HCT116 (cell line): ENCODE measurements around the gene ADAMTS3. TPM values are rescaled to one million over a fixed set of nuclear protein-coding genes. Genes with fewer than 3 reads are reported as not detected.

Experiments used
- ATAC-seq: fragments of 200-7000 bp; cut with Tn5 transposase; 2 replicates; pipeline ENCODE4 v1.9.1; 2020; ENCODE audit warnings: mild to moderate bottlenecking, moderate library complexity
- BruUV-seq: library from RNA; stranded (reverse); fragments of 400-500 nt; replicated peaks from 2 replicates; lab custom pipeline; 2021; lab: Mats Ljungman, UMichigan
- CTCF ChIA-PET: fragments of 300-600 bp; sonication (Branson Sonifier 250); formaldehyde crosslinking; loops from one replicate; lab custom pipeline; 2021; ENCODE audit warnings: antibody characterized with exemption; lab: Charles Lee
- POLR2A ChIA-PET: fragments of 300-600, 350-600 bp; sonication (Branson Sonifier 250); formaldehyde crosslinking; loops from one replicate; lab custom pipeline; 2021; ENCODE audit warnings: antibody characterized with exemption; lab: Charles Lee
- RAD21 ChIA-PET, 2 experiments: fragments of 300-600 bp; sonication (Branson Sonifier 250); formaldehyde crosslinking; loops; one replicate each; lab custom pipeline; 2023; ENCODE audit warnings: low total read pairs in 2 of 2; ENCODE audit not compliant: uncharacterized antibody in 2 of 2, unreplicated experiment in 2 of 2, low non-redundant PET in 1 of 2; lab: Charles Lee
- DNase-seq: peaks from one replicate; pipeline ENCODE4 v3.0.0-alpha.2; 2010; ENCODE audit warnings: low read depth, low spot score
- H2AFZ ChIP-seq: fragments of 200-600 bp; shearing (Covaris generic), sonication (generic); 2 replicates; pipeline ENCODE4 v1.6.1; 2017; ENCODE audit warnings: low read depth, mixed run types, mixed read lengths, antibody characterized with exemption, low read length; ENCODE audit not compliant: poor library complexity, severe bottlenecking
- H3K27ac ChIP-seq: 2 replicates; pipeline ENCODE4 v1.5.1; 2012; ENCODE audit warnings: low read depth, low read length
- H3K27me3 ChIP-seq: fragments of 200-600 bp; sonication (generic); 2 replicates; pipeline ENCODE4 v1.6.1; 2016; ENCODE audit warnings: mixed run types, low read length, mixed read lengths; ENCODE audit not compliant: insufficient read depth
- H3K36me3 ChIP-seq, 2 experiments: fragments of 200-500 bp in 1 of 2; fragments of 200-600 bp in 1 of 2; sonication (Bioruptor generic) in 1 of 2; sonication (generic) in 1 of 2; 2 replicates each; pipeline versions ENCODE4 v1.5.1 to v1.6.1; 2014 to 2016; ENCODE audit warnings: low read length in 2 of 2, inconsistent platforms in 1 of 2, mixed read lengths in 1 of 2, mixed run types in 1 of 2; ENCODE audit not compliant: insufficient read depth in 2 of 2, control insufficient read depth in 1 of 2
- H3K4me1 ChIP-seq, 2 experiments: fragments of 200-600 bp in 1 of 2; sonication (generic) in 1 of 2; 2 replicates each; pipeline versions ENCODE4 v1.5.1 to v1.6.1; 2012 to 2017; ENCODE audit warnings: low read length in 2 of 2, inconsistent platforms in 1 of 2, mild to moderate bottlenecking in 1 of 2, mixed read lengths in 1 of 2, mixed run types in 1 of 2, moderate library complexity in 1 of 2; ENCODE audit not compliant: insufficient read depth in 2 of 2, control insufficient read depth in 1 of 2
- H3K4me2 ChIP-seq: fragments of 200-600 bp; sonication (generic); 2 replicates; pipeline ENCODE4 v1.6.1; 2017; ENCODE audit warnings: mixed run types, low read length, mixed read lengths
- H3K4me3 ChIP-seq, 2 experiments: fragments of 200-600 bp in 1 of 2; sonication (generic) in 1 of 2; replicated peaks in 1 of 2; 2 replicates each; pipeline ENCODE4 v1.5.1; 2011 to 2016; ENCODE audit warnings: low read length in 2 of 2, control low read depth in 1 of 2, low read depth in 1 of 2, mild to moderate bottlenecking in 1 of 2, mixed read lengths in 1 of 2, mixed run types in 1 of 2
- H3K79me2 ChIP-seq: fragments of 200-600 bp; sonication (generic); 2 replicates; pipeline ENCODE4 v1.6.1; 2017; ENCODE audit warnings: mild to moderate bottlenecking, mixed run types, low read length, moderate library complexity, mixed read lengths; ENCODE audit not compliant: insufficient read depth
- H3K9ac ChIP-seq: fragments of 200-600 bp; sonication (generic); 2 replicates; pipeline ENCODE4 v1.6.1; 2016; ENCODE audit warnings: low read length, mixed read lengths
- H3K9me2 ChIP-seq: fragments of 200-600 bp; sonication (generic), shearing (Covaris generic); 2 replicates; pipeline ENCODE4 v1.6.1; 2017; ENCODE audit warnings: mixed run types, mild to moderate bottlenecking, moderate library complexity; ENCODE audit not compliant: insufficient read depth
- H3K9me3 ChIP-seq, 2 experiments: fragments of 200-500 bp in 1 of 2; fragments of 200-600 bp in 1 of 2; sonication (Bioruptor generic) in 1 of 2; sonication (generic) in 1 of 2; 2 replicates each; pipeline ENCODE4 v1.6.1; 2014 to 2017; ENCODE audit warnings: low read length in 2 of 2, mixed read lengths in 2 of 2, inconsistent platforms in 1 of 2, low read depth in 1 of 2, mild to moderate bottlenecking in 1 of 2, mixed run types in 1 of 2, moderate library complexity in 1 of 2; ENCODE audit not compliant: control insufficient read depth in 1 of 2, insufficient read depth in 1 of 2
- H4K20me1 ChIP-seq: fragments of 200-600 bp; sonication (generic), shearing (Covaris generic); 2 replicates; pipeline ENCODE4 v1.6.1; 2017; ENCODE audit warnings: mixed run types, mild to moderate bottlenecking, moderate library complexity; ENCODE audit not compliant: insufficient read depth
- CEBPB ChIP-seq: IDR thresholded peaks from 2 replicates; pipeline ENCODE4 v1.6.1; 2012; ENCODE audit warnings: low read depth
- EZH2 ChIP-seq: fragments of 200-600 bp; sonication (generic); IDR thresholded peaks from 2 replicates; pipeline ENCODE4 v1.6.1; 2017; ENCODE audit warnings: antibody characterized with exemption, mixed run types
- FOSL1 ChIP-seq: IDR thresholded peaks from 2 replicates; pipeline ENCODE4 v1.6.1; 2012; ENCODE audit warnings: low read depth
- JUND ChIP-seq: IDR thresholded peaks from 2 replicates; pipeline ENCODE4 v1.6.1; 2012
- POLR2A ChIP-seq: IDR thresholded peaks from 2 replicates; pipeline ENCODE4 v1.7.0; 2011; ENCODE audit warnings: borderline replicate concordance; ENCODE audit not compliant: insufficient read depth, insufficient read length; ENCODE audit errors: extremely low read depth
- POLR2AphosphoS5 ChIP-seq: IDR thresholded peaks from 2 replicates; pipeline ENCODE4 v1.6.1; 2011; ENCODE audit warnings: mild to moderate bottlenecking, low read depth, low read length, moderate library complexity
- SP1 ChIP-seq: IDR thresholded peaks from 2 replicates; pipeline ENCODE4 v1.6.1; 2012; ENCODE audit warnings: low read depth
- SRF ChIP-seq: IDR thresholded peaks from 2 replicates; pipeline ENCODE4 v1.6.1; 2012; ENCODE audit warnings: low read depth
- TCF7L2 ChIP-seq: IDR thresholded peaks from 2 replicates; pipeline ENCODE4 v1.7.0; 2011; ENCODE audit warnings: borderline replicate concordance, inconsistent platforms; ENCODE audit not compliant: insufficient read depth, insufficient read length; ENCODE audit errors: extremely low read depth
- YY1 ChIP-seq: IDR thresholded peaks from 2 replicates; pipeline ENCODE4 v1.6.1; 2011; ENCODE audit warnings: low read length, low read depth, moderate library complexity, mild to moderate bottlenecking; ENCODE audit not compliant: insufficient replicate concordance; ENCODE audit errors: extremely low read depth
- ZFX ChIP-seq: fragments of 450-650 bp; IDR thresholded peaks from 2 replicates; pipeline ENCODE4 v1.6.1; 2017
- intact Hi-C: fragments of 100-400 bp; cut with micrococcal nuclease; formaldehyde crosslinking; loops from 2 replicates; pipeline ENCODE4 v1.10.0; 2022
- total RNA-seq: library from RNA; stranded (reverse); gene quantifications from one replicate; pipeline ENCODE4 v1.2.1, GENCODE V29; 2021; ENCODE audit not compliant: unreplicated experiment
- TF ChIP-seq, protein P1 (sequence below), 3 experiments: fragments of 200-600 bp in 1 of 3; sonication (generic) in 1 of 3; IDR thresholded peaks in 2 of 3; conservative IDR thresholded peaks in 1 of 3; 2 replicates each; pipeline ENCODE4 v1.5.1; 2012 to 2017; ENCODE audit warnings: low read depth in 2 of 3, low read length in 2 of 3, antibody characterized with exemption in 1 of 3, borderline replicate concordance in 1 of 3, control low read depth in 1 of 3, mild to moderate bottlenecking in 1 of 3, mixed read lengths in 1 of 3, mixed run types in 1 of 3, moderate library complexity in 1 of 3; ENCODE audit not compliant: insufficient read depth in 1 of 3

The ADAMTS3 gene
- total RNA-seq, 1 experiment from 2014 or later, result not detected

DNA sequence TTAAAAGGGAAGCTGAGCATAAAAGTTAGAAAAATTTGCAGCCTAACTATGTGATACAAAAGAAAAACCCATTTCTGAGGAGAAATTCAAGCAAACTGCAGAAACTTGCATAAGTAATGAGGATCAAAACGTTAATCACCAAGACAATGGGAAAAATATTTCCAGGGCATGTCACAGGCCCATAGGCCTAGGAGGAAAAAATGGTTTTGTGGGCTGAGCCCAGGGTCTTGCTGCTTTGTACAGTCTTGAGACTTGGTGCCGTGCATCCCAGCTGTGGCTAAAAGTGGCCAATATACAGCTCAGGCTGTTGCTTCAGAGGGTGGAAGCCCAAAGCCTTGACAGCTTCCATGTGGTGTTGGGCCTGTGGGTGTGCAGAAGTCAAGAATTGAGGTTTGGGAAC is 37.7 kb upstream of the ADAMTS3 start (continued):
- TF ChIP-seq TCF7L2, result no peak
- TF ChIP-seq, protein P1, sequence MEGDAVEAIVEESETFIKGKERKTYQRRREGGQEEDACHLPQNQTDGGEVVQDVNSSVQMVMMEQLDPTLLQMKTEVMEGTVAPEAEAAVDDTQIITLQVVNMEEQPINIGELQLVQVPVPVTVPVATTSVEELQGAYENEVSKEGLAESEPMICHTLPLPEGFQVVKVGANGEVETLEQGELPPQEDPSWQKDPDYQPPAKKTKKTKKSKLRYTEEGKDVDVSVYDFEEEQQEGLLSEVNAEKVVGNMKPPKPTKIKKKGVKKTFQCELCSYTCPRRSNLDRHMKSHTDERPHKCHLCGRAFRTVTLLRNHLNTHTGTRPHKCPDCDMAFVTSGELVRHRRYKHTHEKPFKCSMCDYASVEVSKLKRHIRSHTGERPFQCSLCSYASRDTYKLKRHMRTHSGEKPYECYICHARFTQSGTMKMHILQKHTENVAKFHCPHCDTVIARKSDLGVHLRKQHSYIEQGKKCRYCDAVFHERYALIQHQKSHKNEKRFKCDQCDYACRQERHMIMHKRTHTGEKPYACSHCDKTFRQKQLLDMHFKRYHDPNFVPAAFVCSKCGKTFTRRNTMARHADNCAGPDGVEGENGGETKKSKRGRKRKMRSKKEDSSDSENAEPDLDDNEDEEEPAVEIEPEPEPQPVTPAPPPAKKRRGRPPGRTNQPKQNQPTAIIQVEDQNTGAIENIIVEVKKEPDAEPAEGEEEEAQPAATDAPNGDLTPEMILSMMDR (IDR thresholded peaks at IDR 0.05 in 2 of 3, conservative IDR thresholded peaks at IDR 0.05 in 1 of 3; ENCODE audit: borderline replicate concordance in 1 of 3, insufficient read depth in 1 of 3, low read depth in 2 of 3, low read length in 2 of 3), result no peak
- TF ChIP-seq FOSL1, result no peak
- no peak for TF ChIP-seq SP1
- TF ChIP-seq POLR2AphosphoS5, result no peak

DNA sequence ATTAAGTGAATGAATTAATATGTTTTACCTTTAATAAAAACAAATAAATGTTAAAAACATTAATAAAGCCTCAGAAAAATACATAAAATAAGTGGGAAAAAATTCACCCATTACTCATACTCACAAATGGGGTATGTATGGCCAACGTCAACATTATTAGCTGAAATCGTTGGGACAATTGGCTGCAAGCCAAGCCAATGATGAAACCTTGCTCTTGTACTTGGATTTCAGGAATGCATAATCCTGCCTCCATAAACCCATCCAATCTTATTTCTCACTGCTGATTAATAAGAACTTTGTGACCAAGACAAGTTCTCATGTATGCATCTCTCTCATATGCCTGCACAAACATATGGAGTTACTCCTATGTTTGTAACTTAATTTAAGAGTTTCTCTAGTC is 35.3 kb upstream of the ADAMTS3 start:
- Histone ChIP-seq H3K4me1 (no peaks in the 10 kb centered on the region), H3K79me2 (no peaks in the 10 kb centered on the region), H2AFZ (no peak overlapping the region), H3K27me3 (no peaks in the 10 kb centered on the region), H4K20me1 (no peaks in the 10 kb centered on the region), H3K36me3 (no peaks in the 10 kb centered on the region), H3K4me2 (no peak overlapping the region), H3K4me3 (no peak overlapping the region), H3K9me3 (peaks cover 0 to 5% of the 10 kb centered on the region in 2 experiments; a peak in 3 of 4 replicates), H3K9ac (no peak overlapping the region), H3K27ac (no peak overlapping the region), H3K9me2 (no peaks in the 10 kb centered on the region)
- intact Hi-C loops, result no loop called here
- CTCF ChIA-PET, result no interaction called here
- RAD21 ChIA-PET, result no interaction called here
- POLR2A ChIA-PET, result interaction anchor here (0.5 kb wide), 1 partner anchor 654 kb away, joined by 3 read pairs; the partner anchor contains the start of gene ANKRD17
- TF ChIP-seq YY1, result no peak
- no peak for TF ChIP-seq JUND
- TF ChIP-seq SP1, result no peak
- TF ChIP-seq POLR2A, result no peak
- no peak for TF ChIP-seq SRF
- no peak for TF ChIP-seq CEBPB
- TF ChIP-seq EZH2, result no peak
- no peak for TF ChIP-seq ZFX
- DNase-seq (no peak), ATAC-seq (no peak)
- no TSS peak for BruUV-seq
